Keratinocyte (primary cell): Measurements from ENCODE around the gene ANAPC16. TPM values are rescaled to one million over a fixed set of nuclear protein-coding genes. Genes with fewer than 3 reads are reported as not detected.

Experiments
- DNase-seq: peaks from one replicate; pipeline ENCODE4 v3.0.0-alpha.2; 2011; ENCODE audit warnings: low read depth, missing footprints, low spot score
- FAIRE-seq: peaks from 2 replicates; lab custom pipeline; 2011; peaks lifted over from hg19 to GRCh38; lab: Jason Lieb, UNC
- H2AFZ ChIP-seq: 2 replicates; pipeline ENCODE4 v1.6.0; 2012; ENCODE audit warnings: low read length, control low read depth, inconsistent platforms; ENCODE audit not compliant: control insufficient read depth
- H3K27ac ChIP-seq: 2 replicates; pipeline ENCODE4 v1.5.1; 2011; ENCODE audit warnings: low read length; ENCODE audit not compliant: control insufficient read depth, insufficient read depth
- H3K27me3 ChIP-seq: 3 replicates; pipeline ENCODE4 v1.6.0; 2011; ENCODE audit warnings: low read length; ENCODE audit not compliant: control insufficient read depth, insufficient read depth; ENCODE audit errors: extremely low read depth
- H3K36me3 ChIP-seq, 2 experiments: 2 replicates in 1 of 2; 3 replicates in 1 of 2; pipeline ENCODE4 v1.5.1; 2011; ENCODE audit warnings: low read length in 2 of 2, mild to moderate bottlenecking in 1 of 2; ENCODE audit not compliant: control insufficient read depth in 2 of 2, insufficient read depth in 2 of 2; ENCODE audit errors: extremely low read depth in 1 of 2
- H3K4me1 ChIP-seq: 3 replicates; pipeline ENCODE4 v1.5.1; 2011; ENCODE audit warnings: low read length; ENCODE audit not compliant: control insufficient read depth, insufficient read depth; ENCODE audit errors: extremely low read depth
- H3K4me2 ChIP-seq: 3 replicates; pipeline ENCODE4 v1.6.0; 2011; ENCODE audit warnings: low read depth, low read length; ENCODE audit not compliant: control insufficient read depth, insufficient read depth; ENCODE audit errors: extremely low read depth
- H3K4me3 ChIP-seq, 3 experiments: fragments of 200-600 bp in 1 of 3; sonication (generic) in 1 of 3; 2 replicates in 2 of 3; 3 replicates in 1 of 3; pipeline ENCODE4 v1.5.1; 2011 to 2016; ENCODE audit warnings: low read length in 3 of 3, mild to moderate bottlenecking in 3 of 3, control low read depth in 2 of 3, inconsistent platforms in 1 of 3, low read depth in 1 of 3, mixed read lengths in 1 of 3, mixed run types in 1 of 3, moderate library complexity in 1 of 3; ENCODE audit not compliant: control insufficient read depth in 2 of 3, insufficient read depth in 2 of 3; ENCODE audit errors: extremely low read depth in 1 of 3
- H3K79me2 ChIP-seq: 2 replicates; pipeline ENCODE4 v1.6.0; 2012; ENCODE audit warnings: low read length; ENCODE audit not compliant: control insufficient read depth, insufficient read depth
- H3K9ac ChIP-seq: 3 replicates; pipeline ENCODE4 v1.6.0; 2011; ENCODE audit warnings: low read length; ENCODE audit not compliant: control insufficient read depth, insufficient read depth; ENCODE audit errors: extremely low read depth
- H3K9me1 ChIP-seq: 3 replicates; pipeline ENCODE4 v1.6.0; 2011; ENCODE audit warnings: low read length; ENCODE audit not compliant: control insufficient read depth, insufficient read depth; ENCODE audit errors: extremely low read depth
- H3K9me3 ChIP-seq: 2 replicates; pipeline ENCODE4 v1.5.1; 2012; ENCODE audit warnings: low read depth, low read length; ENCODE audit not compliant: control insufficient read depth
- H4K20me1 ChIP-seq: 3 replicates; pipeline ENCODE4 v1.6.0; 2011; ENCODE audit warnings: low read length; ENCODE audit not compliant: control insufficient read depth, insufficient read depth; ENCODE audit errors: extremely low read depth
- EZH2 ChIP-seq: IDR thresholded peaks from one replicate; pipeline ENCODE4 v1.6.1; 2012; ENCODE audit warnings: inconsistent platforms, mild to moderate bottlenecking, low read length, moderate library complexity
- dilution Hi-C: fragments of 300-500 bp; cut with MboI; formaldehyde crosslinking; loops from one replicate; pipeline ENCODE4 v1.7.0; 2020; ENCODE audit warnings: low sequenced_read_pairs; ENCODE audit not compliant: extremely low pct_ligation_motif_present
- polyA plus RNA-seq, 5 experiments: library from polyadenylated mRNA; depleted of rRNA in 3 of 5; stranded (reverse) in 3 of 5; stranded (forward) in 1 of 5; unstranded in 1 of 5; fragments of >200 nt; gene quantifications; 1 replicate in 1 of 5; 2 replicates in 3 of 5; 3 replicates in 1 of 5; pipeline versions ENCODE4 v1.2.1 to v1.2.3, GENCODE V29; 2011 to 2012; ENCODE audit warnings: missing spikeins in 2 of 5, low read depth in 1 of 5, low replicate concordance in 1 of 5
- TF ChIP-seq, protein P1 (sequence below), 3 experiments: IDR thresholded peaks in 1 of 3; conservative IDR thresholded peaks in 1 of 3; optimal IDR thresholded peaks in 1 of 3; 2 replicates in 2 of 3; 3 replicates in 1 of 3; pipeline versions ENCODE3 to v1.5.1; 2011; ENCODE audit warnings: low read length in 3 of 3, mild to moderate bottlenecking in 3 of 3, moderate library complexity in 2 of 3, control low read depth in 1 of 3, inconsistent platforms in 1 of 3; ENCODE audit not compliant: insufficient read depth in 2 of 3; ENCODE audit errors: extremely low read depth in 1 of 3

The ANAPC16 gene
- polyA plus RNA-seq, 1 donor (not counting 4 experiments of a cell fraction or from before 2014, with no cell fraction given) = 93.9 TPM

DNA sequence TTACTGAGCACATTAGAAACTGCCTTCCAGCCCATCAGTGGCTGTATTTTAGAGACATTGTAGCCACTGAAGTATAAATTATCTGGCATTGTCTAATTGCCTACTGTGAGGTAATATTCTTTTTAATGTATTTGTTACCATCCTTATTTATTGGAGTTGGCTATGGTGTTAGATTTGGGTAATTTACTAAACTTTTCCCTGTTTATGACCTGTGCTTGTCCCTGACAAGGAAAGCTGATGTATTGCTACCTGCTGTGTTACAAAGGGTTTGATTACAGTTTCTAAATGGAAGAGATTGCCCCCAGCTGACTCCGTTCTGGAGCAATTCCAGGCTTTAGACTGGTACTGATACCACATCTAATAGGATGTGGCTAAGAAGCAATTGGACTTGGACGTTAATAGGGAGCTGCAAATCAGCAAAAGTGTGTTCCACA is 12.5 kb downstream of the ANAPC16 start:
- Histone ChIP-seq H3K27ac (no peak overlapping the region), H3K4me2 (no peak overlapping the region), H3K9ac (no peak overlapping the region), H3K4me3 (no peak overlapping the region), H3K9me1 (no peaks in the 10 kb centered on the region), H3K4me1 (peaks cover 4% of the 10 kb centered on the region), H3K9me3 (no peaks in the 10 kb centered on the region), H3K27me3 (no peaks in the 10 kb centered on the region), H4K20me1 (no peaks in the 10 kb centered on the region), H3K36me3 (peaks cover 12 to 15% of the 10 kb centered on the region in 2 experiments), H3K79me2 (peaks cover 10% of the 10 kb centered on the region), H2AFZ (no peak overlapping the region)
- TF ChIP-seq, protein P1, sequence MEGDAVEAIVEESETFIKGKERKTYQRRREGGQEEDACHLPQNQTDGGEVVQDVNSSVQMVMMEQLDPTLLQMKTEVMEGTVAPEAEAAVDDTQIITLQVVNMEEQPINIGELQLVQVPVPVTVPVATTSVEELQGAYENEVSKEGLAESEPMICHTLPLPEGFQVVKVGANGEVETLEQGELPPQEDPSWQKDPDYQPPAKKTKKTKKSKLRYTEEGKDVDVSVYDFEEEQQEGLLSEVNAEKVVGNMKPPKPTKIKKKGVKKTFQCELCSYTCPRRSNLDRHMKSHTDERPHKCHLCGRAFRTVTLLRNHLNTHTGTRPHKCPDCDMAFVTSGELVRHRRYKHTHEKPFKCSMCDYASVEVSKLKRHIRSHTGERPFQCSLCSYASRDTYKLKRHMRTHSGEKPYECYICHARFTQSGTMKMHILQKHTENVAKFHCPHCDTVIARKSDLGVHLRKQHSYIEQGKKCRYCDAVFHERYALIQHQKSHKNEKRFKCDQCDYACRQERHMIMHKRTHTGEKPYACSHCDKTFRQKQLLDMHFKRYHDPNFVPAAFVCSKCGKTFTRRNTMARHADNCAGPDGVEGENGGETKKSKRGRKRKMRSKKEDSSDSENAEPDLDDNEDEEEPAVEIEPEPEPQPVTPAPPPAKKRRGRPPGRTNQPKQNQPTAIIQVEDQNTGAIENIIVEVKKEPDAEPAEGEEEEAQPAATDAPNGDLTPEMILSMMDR (optimal IDR thresholded peaks at IDR 0.05 in 1 of 3, IDR thresholded peaks at IDR 0.05 in 1 of 3, conservative IDR thresholded peaks at IDR 0.05 in 1 of 3; ENCODE audit: extremely low read depth in 1 of 3, insufficient read depth in 2 of 3, low read length in 3 of 3) = no peak
- TF ChIP-seq EZH2 = no peak
- FAIRE-seq (no peak), DNase-seq (no peak)
- dilution Hi-C loops = no loop called here

DNA sequence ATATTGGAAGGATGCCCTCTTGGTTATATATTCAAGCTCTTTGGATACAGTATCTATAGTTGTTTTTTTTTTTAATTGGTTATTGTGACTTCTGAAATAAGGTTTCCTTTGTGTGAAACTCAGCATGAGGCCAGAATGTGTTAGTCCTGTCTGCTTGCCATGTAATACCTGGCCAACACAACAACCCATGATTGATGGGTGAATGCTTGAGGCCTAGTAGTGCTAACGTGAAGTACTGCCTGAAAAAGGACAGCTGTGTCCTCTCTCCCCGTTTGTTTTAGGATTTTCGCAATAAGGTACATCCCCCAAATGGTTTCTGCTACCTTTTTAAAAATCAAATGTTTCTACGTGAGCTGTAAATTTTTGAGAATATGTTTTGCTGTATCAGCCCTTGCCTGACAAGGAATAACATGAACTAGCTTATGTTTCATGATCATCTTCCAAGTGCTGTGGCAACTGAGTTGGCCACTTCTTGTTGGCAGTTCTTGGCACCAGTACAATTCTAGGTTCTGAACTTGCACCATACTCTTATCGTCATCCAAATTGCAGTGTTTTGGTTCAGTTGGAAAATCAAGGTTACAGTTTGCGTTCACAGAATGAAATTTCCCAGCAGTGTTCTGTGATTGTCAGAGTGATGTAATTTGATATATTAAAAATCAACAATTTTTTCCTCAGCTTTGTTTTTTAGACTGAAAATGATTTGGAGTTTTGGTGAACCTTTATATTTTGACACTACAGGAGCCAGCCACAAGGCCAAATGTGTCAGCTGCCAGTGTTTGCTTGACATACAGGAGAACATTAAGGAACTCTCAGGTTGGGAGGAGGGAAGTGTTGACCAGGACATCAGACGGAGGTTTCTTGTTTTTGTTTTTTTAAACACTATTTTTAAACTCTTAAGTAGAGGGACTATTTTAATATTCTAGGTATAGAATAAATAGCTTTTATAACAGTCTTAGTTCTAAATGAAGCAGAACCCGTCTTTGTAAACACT is 13.7 kb downstream of the ANAPC16 start:
- dilution Hi-C loops = no loop called here
- H3K4me1 ChIP-seq = peaks cover 4% of the 10 kb centered on the region
- no peaks in the 10 kb centered on the region for H3K27me3 ChIP-seq
- DNase-seq (no peak), FAIRE-seq (no peak)
- no peaks in the 10 kb centered on the region for H3K9me3 ChIP-seq
- no peak overlapping the region for H3K27ac ChIP-seq
- TF ChIP-seq, protein P1 (optimal IDR thresholded peaks at IDR 0.05 in 1 of 3, IDR thresholded peaks at IDR 0.05 in 1 of 3, conservative IDR thresholded peaks at IDR 0.05 in 1 of 3; ENCODE audit: extremely low read depth in 1 of 3, insufficient read depth in 2 of 3, low read length in 3 of 3) = no peak
- TF ChIP-seq EZH2 = no peak
- H3K79me2 ChIP-seq = peaks cover 6% of the 10 kb centered on the region
- no peak overlapping the region for H3K4me2 ChIP-seq
- peaks cover 12 to 13% of the 10 kb centered on the region in 2 experiments for H3K36me3 ChIP-seq
- H3K9ac ChIP-seq = no peak overlapping the region
- H2AFZ ChIP-seq = no peak overlapping the region
- H3K4me3 ChIP-seq = no peak overlapping the region
- no peaks in the 10 kb centered on the region for H4K20me1 ChIP-seq
- no peaks in the 10 kb centered on the region for H3K9me1 ChIP-seq
